ENCODE measurements around the gene PTPRJ. TPM values are rescaled to one million over a fixed set of nuclear protein-coding genes. Genes with fewer than 3 reads are reported as not detected.
A peak's percentile ranks its signal among the peaks of the same experiment; 100 is the strongest.

PTPRJ gene
- total RNA-seq, 1 donor from 2014 or later, result 5.9 TPM

DNA sequence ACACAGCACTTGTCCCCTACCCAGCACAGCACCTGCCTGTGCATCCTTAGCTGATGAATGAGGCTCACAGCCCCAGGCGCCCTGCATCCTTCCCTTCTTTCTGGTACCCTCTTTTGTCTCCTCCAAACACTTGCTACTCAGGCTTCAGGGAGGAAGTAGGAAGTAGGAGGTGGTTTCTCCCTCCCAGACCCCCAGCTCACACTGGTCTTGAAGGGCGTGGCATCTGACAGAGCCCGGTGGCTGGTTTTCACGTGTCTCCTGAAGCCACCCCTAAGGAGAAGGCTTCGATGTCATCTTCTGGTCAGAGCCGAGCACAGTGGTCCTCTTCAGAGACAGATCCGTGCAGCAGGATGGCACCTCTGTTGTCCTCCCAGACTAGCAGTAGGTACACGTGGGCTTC lies 109.8 kb downstream of the PTPRJ start:
- intact Hi-C loops (cut with DNase I), result no loop called here
- Histone ChIP-seq H3K4me3 (no peak overlapping the region), H3K36me3 (no peaks in the 10 kb centered on the region), H3K27me3 (no peaks in the 10 kb centered on the region), H3K4me1 (peaks cover 0 to 5% of the 10 kb centered on the region in 2 donors), H3K9me3 (no peaks in the 10 kb centered on the region), H3K27ac (no peak overlapping the region)
- peak in 1 of 2 donors; percentile 45 for DNase-seq (ENCODE audit: low spot score in 2 of 2)
- TF ChIP-seq, protein P1, sequence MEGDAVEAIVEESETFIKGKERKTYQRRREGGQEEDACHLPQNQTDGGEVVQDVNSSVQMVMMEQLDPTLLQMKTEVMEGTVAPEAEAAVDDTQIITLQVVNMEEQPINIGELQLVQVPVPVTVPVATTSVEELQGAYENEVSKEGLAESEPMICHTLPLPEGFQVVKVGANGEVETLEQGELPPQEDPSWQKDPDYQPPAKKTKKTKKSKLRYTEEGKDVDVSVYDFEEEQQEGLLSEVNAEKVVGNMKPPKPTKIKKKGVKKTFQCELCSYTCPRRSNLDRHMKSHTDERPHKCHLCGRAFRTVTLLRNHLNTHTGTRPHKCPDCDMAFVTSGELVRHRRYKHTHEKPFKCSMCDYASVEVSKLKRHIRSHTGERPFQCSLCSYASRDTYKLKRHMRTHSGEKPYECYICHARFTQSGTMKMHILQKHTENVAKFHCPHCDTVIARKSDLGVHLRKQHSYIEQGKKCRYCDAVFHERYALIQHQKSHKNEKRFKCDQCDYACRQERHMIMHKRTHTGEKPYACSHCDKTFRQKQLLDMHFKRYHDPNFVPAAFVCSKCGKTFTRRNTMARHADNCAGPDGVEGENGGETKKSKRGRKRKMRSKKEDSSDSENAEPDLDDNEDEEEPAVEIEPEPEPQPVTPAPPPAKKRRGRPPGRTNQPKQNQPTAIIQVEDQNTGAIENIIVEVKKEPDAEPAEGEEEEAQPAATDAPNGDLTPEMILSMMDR (IDR thresholded peaks at IDR 0.05), result no peak

DNA sequence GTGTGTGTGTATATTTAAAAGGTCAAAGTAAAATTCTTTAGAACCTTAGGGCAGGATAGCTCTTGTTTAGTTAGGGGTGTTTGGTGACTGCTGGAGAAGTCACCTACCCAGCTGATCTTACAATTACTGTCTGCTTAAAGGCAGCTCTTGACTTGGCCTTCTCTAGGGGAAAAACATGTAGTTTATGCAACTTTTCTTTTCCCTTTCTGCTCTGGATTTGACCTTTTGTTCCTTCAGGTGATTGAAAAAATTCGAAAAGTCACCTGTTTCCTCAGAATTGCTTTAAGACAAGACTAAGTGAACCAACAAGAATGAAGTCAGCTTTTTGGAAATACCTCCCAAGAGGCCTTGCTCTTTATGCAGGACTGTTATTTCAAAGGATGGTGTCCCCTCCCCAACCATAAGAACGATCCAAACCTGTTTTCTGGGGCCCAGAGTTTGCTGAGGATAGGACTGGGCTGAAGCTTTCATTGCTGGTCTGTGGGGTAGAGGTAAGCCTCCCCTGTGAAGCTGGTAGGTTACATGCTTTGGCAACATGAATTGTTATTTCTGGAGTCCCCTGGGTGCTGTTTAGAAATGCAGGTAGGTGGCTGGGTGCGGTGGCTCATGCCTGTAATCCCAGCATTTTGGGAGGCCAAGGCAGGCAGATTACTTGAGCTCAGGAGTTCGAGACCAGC lies 111.2 kb downstream of the PTPRJ start:
- DNase-seq (ENCODE audit: low spot score in 2 of 2), result no peak
- intact Hi-C loops (cut with DNase I), result no loop called here
- Histone ChIP-seq H3K4me3 (no peak overlapping the region), H3K9me3 (no peaks in the 10 kb centered on the region), H3K27me3 (no peaks in the 10 kb centered on the region), H3K36me3 (no peaks in the 10 kb centered on the region), H3K27ac (no peak overlapping the region), H3K4me1 (peaks cover 0 to 5% of the 10 kb centered on the region in 2 donors)
- TF ChIP-seq, protein P1 (IDR thresholded peaks at IDR 0.05), result no peak

DNA sequence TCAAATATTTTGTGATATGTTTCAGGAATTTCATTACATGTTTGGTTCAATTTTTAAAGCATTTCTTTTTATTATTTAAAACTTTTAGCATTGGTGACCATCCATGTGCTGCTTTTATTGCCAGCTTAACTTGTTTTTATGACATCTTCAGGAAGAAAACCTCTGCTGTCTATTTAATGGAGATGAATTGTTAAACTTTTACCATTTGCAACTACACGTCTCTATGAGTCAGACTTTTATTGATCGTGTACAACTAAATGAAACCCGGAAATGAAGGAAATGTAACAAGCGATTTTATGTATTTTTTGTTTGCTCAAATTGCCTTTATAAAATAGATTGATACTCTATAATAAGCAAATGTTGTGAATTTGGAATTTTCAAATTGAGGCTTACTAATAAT lies 113.0 kb downstream of the PTPRJ start:
- H3K36me3 ChIP-seq, result no peaks in the 10 kb centered on the region
- no peaks in the 10 kb centered on the region for H3K27me3 ChIP-seq
- H3K4me3 ChIP-seq, result no peak overlapping the region
- DNase-seq (ENCODE audit: low spot score in 2 of 2), result no peak
- TF ChIP-seq, protein P1 (IDR thresholded peaks at IDR 0.05), result no peak
- intact Hi-C loops (cut with DNase I), result no loop called here
- H3K9me3 ChIP-seq, result no peaks in the 10 kb centered on the region
- H3K27ac ChIP-seq, result no peak overlapping the region
- peaks cover 0 to 5% of the 10 kb centered on the region in 2 donors for H3K4me1 ChIP-seq

DNA sequence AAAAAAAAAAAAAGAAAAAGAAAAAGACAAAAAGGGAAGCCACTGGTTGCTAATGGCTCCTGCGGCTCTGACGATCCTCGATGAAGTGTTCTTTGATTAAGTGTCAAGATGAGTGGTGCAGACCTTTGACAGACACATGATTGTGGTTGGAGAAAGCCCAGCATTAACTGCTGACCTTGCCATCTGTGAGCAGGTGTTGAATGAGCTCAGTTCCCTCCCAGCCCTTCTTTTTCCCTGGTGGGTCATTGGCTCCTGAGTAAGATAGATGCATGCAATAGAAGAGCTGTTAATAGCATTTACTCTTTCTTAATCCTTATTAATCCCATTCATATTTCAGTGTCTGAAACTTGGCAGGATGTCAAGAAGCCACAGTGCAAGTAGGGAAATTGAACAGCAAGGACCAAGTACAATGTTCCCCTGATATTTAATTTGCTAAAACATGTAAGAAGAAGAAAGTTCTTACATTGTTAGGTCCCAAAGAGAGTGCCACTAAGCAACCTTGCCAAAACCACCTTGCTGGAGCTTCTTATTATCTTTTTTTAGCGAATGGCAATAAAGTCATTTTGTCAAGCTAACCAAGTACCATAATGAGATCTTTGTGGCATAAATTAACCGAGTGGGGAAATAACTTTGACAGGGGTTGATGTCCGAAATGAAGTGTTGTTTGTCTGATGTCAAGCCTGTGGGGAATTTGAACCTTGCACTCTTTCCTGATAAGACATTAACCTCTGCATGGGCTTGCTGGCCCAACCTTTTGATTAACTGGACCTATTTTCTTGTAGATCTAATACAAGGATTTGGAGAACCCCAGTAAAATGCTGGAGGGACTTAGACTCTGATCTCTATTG lies 113.7 kb downstream of the PTPRJ start:
- Histone ChIP-seq H3K4me1 (no peaks in the 10 kb centered on the region), H3K36me3 (no peaks in the 10 kb centered on the region), H3K27me3 (no peaks in the 10 kb centered on the region), H3K9me3 (no peaks in the 10 kb centered on the region), H3K4me3 (no peak overlapping the region), H3K27ac (no peak overlapping the region)
- peak in 1 of 2 donors; percentile 50 for DNase-seq (ENCODE audit: low spot score in 2 of 2)
- intact Hi-C loops (cut with DNase I), result no loop called here
- TF ChIP-seq, protein P1 (IDR thresholded peaks at IDR 0.05), result no peak

DNA sequence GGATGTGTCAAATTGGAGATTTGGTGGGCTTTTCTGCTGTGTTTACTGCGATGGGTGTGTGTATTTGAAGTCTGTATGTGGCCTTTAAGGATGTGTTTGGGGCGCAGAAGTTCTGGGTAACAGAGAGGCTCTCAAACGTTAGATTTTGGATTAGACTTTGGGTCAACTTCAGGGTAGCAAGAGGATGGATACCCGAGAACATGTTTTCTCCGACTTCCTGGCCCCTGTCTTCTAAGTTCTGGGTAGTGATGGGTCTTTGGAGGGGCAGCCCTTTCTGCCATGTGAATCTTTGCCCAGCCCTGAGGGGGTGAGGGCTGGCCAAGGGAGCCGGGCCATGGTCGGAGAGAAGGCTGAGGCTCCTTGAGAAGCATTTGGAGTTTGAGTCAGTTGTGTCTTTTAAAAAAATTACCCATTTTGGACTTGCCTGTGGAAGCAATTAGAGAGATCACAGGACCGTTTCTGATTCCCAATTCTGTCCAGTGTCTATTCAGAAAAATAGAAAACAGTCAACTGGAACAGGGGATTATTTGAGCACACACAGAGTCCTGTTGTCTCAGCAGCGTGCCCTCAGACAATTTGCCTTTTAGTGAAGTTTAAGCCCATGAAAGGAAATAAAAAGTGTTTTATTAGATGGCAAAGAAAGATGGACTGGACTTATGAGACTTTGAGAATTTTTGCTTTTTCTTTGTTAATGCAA lies 114.4 kb downstream of the PTPRJ start:
- no peaks in the 10 kb centered on the region for H3K4me1 ChIP-seq

More for the DNA sequence above, 114.4 kb downstream of the PTPRJ start:
- Histone ChIP-seq H3K27ac (no peak overlapping the region), H3K36me3 (no peaks in the 10 kb centered on the region), H3K27me3 (no peaks in the 10 kb centered on the region), H3K9me3 (no peaks in the 10 kb centered on the region), H3K4me3 (no peak overlapping the region)
- TF ChIP-seq, protein P1 (IDR thresholded peaks at IDR 0.05), result no peak
- intact Hi-C loops (cut with DNase I), result no loop called here
- DNase-seq (ENCODE audit: low spot score in 2 of 2), result no peak

All from ascending aorta (tissue), 2 donors.